Ureter (tissue), 1 donor: ENCODE data around the gene VIPR2. TPM values are rescaled to one million over a fixed set of nuclear protein-coding genes. Genes with fewer than 3 reads are reported as not detected.
A peak's percentile ranks its signal among the peaks of the same experiment; 100 is the strongest.

Experiments used
- DNase-seq: peaks from one replicate; pipeline ENCODE4 v3.0.0-alpha.2; 2020; ENCODE audit warnings: low spot score
- total RNA-seq: library from RNA; stranded (reverse); gene quantifications from one replicate; pipeline ENCODE4 v1.2.4, GENCODE V29; 2023
- donor health status: DM: yes; HTN: yes; CAD: no.

The VIPR2 gene
- total RNA-seq, 1 donor from 2014 or later, result 4.8 TPM

GRCh38 chr7:159028508-159029401 lies 115.9 kb downstream of the VIPR2 start:
- DNase-seq, result peak; percentile 37

GRCh38 chr7:159027789-159028507 lies 116.7 kb downstream of the VIPR2 start:
- DNase-seq, result peak; percentile 71

- no peak for DNase-seq
These were observed 117.4 kb downstream of the VIPR2 start for GRCh38 chr7:159027056-159027788.

GRCh38 chr7:159026271-159027055 lies 118.2 kb downstream of the VIPR2 start:
- peak; percentile 32 for DNase-seq

GRCh38 chr7:159025161-159025779 lies 119.4 kb downstream of the VIPR2 start:
- DNase-seq, result peak; percentile 34

- DNase-seq, result peak; percentile 23
These were observed 120.3 kb downstream of the VIPR2 start for GRCh38 chr7:159024280-159024951.

- DNase-seq, result peak; percentile 30
These were observed 120.9 kb downstream of the VIPR2 start for GRCh38 chr7:159023746-159024145.

- no peak for DNase-seq
These were observed 121.5 kb downstream of the VIPR2 start for GRCh38 chr7:159023206-159023605.

- no peak for DNase-seq
These were observed 122.3 kb downstream of the VIPR2 start for GRCh38 chr7:159022238-159022993.

GRCh38 chr7:159020987-159021386 lies 123.7 kb downstream of the VIPR2 start:
- DNase-seq, result no peak

- no peak for DNase-seq
These were observed 125.6 kb downstream of the VIPR2 start for GRCh38 chr7:159019111-159019510.

- DNase-seq, result no peak
These were observed 126.9 kb downstream of the VIPR2 start for GRCh38 chr7:159017741-159018140.

- DNase-seq, result no peak
These were observed 127.5 kb downstream of the VIPR2 start for GRCh38 chr7:159017210-159017609.

- no peak for DNase-seq
These were observed 128.1 kb downstream of the VIPR2 start for GRCh38 chr7:159016591-159016990.

- peak; percentile 81 for DNase-seq
These were observed 128.9 kb downstream of the VIPR2 start for GRCh38 chr7:159015454-159016410.

- DNase-seq, result no peak
These were observed 129.6 kb downstream of the VIPR2 start for GRCh38 chr7:159015081-159015453.

GRCh38 chr7:159014297-159015062 lies 130.2 kb downstream of the VIPR2 start:
- DNase-seq, result no peak

- no peak for DNase-seq
These were observed 130.8 kb downstream of the VIPR2 start for GRCh38 chr7:159013825-159014289.
